GM18526 (cell line): ENCODE results near the gene TPSG1.

Experiments
- POLR2A ChIP-seq: IDR thresholded peaks from 3 replicates; pipeline ENCODE4 v1.6.1; 2011; ENCODE audit not compliant: insufficient read length; ENCODE audit errors: extremely low read depth

TPSG1 gene

GRCh38 chr16:1195393-1195666, 29.7 kb downstream of the TPSG1 start:
- TF ChIP-seq POLR2A, result no peak

GRCh38 chr16:1194665-1195392, 30.2 kb downstream of the TPSG1 start:
- no peak for TF ChIP-seq POLR2A

- TF ChIP-seq POLR2A, result no peak
These were observed 31.1 kb downstream of the TPSG1 start for GRCh38 chr16:1193825-1194581.

GRCh38 chr16:1193143-1193824, 31.8 kb downstream of the TPSG1 start:
- no peak for TF ChIP-seq POLR2A

- TF ChIP-seq POLR2A, result no peak
These were observed 32.5 kb downstream of the TPSG1 start for GRCh38 chr16:1192384-1193073.

GRCh38 chr16:1189455-1189854, 35.6 kb downstream of the TPSG1 start:
- no peak for TF ChIP-seq POLR2A

- no peak for TF ChIP-seq POLR2A
These were observed 36.5 kb downstream of the TPSG1 start for GRCh38 chr16:1188432-1189189.

GRCh38 chr16:1184980-1185379, 40.1 kb downstream of the TPSG1 start:
- TF ChIP-seq POLR2A, result no peak

- TF ChIP-seq POLR2A, result no peak
These were observed 40.8 kb downstream of the TPSG1 start for GRCh38 chr16:1184156-1184868.

- no peak for TF ChIP-seq POLR2A
These were observed 41.8 kb downstream of the TPSG1 start for GRCh38 chr16:1182950-1183907.

GRCh38 chr16:1182316-1182671, 42.8 kb downstream of the TPSG1 start:
- TF ChIP-seq POLR2A, result no peak

- no peak for TF ChIP-seq POLR2A
These were observed 43.4 kb downstream of the TPSG1 start for GRCh38 chr16:1181404-1182315.

GRCh38 chr16:1180549-1181403, 44.3 kb downstream of the TPSG1 start:
- no peak for TF ChIP-seq POLR2A
